ENCODE results near the gene AHRR.
"Not testable (repeated sequence)": the region's sequence is repeated elsewhere in the genome, so short reads cannot be mapped to it uniquely, and the experiment has no call there.

The AHRR gene

DNA sequence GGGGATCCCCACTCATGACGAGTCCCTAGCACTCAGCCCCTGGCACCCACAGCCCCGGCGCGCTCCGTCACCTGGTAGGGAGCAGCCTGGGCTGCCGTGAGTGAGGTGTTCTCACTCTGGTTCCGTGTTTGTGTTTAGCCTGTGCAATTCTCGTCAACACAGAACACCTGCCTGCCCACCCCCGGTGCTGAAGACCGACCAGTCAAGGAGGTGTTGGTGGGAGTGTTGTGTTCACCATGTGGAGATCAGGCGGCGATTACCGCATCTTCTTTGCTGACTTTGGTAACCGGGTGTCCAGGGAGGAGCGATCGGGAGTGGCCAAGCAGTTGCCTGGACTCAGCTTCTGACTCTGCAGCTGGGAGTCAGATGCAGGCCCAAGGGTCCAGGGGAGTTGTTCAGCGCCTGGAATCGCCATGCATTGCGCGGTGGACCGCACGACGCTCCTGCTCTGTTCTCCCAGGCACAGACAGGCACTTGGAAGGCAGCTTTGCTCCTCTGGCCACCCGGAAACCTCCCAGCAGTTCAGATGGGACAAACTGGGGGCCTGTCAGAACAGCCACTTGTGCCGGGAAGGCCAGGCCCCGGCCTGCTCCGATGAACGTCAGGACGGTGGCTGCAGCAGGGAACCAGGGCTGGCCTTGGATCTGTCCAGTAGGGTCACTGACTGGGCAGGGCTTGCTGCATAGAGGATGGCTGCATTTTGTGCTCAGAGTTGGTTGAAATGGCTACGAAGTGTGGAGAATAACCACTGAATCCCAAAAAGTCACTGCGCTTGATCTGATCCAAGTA lies 149.6 kb downstream of the AHRR start:
- H3K4me3 Mint-ChIP-seq: peak overlapping the region; percentile 87 to 90
- H3K27me3 Mint-ChIP-seq: peaks cover 0 to 23% of the 10 kb centered on the region in 2 donors
- peaks cover 32 to 67% of the 10 kb centered on the region in 2 donors for H3K4me1 Mint-ChIP-seq
- no peaks in the 10 kb centered on the region for H3K9me3 Mint-ChIP-seq
- peak overlapping the region; percentile 96 for H3K27ac Mint-ChIP-seq
- ATAC-seq (replicated peaks) (no peak), DNase-seq (no peak)
- H3K36me3 Mint-ChIP-seq: peaks cover 60 to 63% of the 10 kb centered on the region in 2 donors

DNA sequence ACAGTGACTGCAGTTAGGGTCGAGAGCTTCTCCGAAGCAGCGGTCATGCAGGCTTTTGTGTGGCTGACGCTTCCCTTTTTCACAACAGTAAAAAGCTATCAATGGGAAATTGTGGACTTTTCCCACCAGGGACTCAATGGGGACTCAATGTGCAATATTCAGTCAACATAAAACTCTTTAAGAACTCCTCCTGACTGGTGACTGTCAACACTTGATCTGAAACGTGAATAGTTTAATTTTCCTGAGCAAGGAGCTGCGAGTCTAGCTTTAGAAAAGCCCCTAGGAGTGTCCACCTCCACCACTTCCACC lies 150.2 kb downstream of the AHRR start:
- DNase-seq: no peak
- H3K27me3 Mint-ChIP-seq: peaks cover under 1 to 28% of the 10 kb centered on the region in 2 donors
- no peak for ATAC-seq (replicated peaks)
- H3K4me1 Mint-ChIP-seq: peaks cover 32 to 67% of the 10 kb centered on the region in 2 donors
- H3K36me3 Mint-ChIP-seq: peaks cover 63 to 64% of the 10 kb centered on the region in 2 donors
- H3K9me3 Mint-ChIP-seq: no peaks in the 10 kb centered on the region
- peak overlapping the region; percentile 96 for H3K27ac Mint-ChIP-seq
- peak overlapping the region; percentile 87 to 90 for H3K4me3 Mint-ChIP-seq

DNA sequence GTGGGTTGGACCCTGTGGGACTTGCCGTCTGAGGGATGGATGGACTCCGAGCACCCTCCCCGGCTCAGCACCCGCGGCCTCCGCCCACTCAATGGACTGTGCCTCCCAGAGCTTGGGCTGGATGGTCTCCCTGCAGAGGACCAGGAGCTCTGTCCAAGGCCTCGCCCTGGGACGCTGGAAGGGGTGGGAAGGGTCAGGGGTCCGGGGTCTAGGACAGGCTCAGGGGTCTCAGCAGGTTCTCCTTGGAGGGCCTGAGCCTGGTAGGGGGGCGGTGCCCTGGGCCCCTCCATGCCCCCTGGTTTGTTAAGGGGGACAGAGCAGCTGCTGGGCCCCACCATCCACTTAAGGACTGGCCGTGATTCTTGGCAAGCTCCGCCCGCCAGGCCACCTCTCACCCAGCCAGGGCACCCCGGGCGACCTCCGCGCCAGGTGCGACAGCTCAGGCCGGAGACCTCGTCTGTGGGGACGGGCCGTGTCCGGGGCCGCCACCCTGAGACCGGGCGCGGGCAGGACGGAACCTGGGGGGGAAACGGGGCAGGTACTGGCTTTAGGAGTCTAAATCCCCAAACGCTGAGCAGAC lies 150.7 kb downstream of the AHRR start:
- DNase-seq (no peak), ATAC-seq (replicated peaks) (peak; percentile 17 to 22)
- Mint-ChIP-seq H3K4me3 (peak overlapping the region; percentile 87 to 90), H3K27ac (peak overlapping the region; percentile 96), H3K36me3 (peaks cover 64% of the 10 kb centered on the region in 2 donors), H3K9me3 (no peaks in the 10 kb centered on the region), H3K27me3 (peaks cover 5 to 33% of the 10 kb centered on the region in 2 donors), H3K4me1 (peaks cover 34 to 72% of the 10 kb centered on the region in 2 donors)

DNA sequence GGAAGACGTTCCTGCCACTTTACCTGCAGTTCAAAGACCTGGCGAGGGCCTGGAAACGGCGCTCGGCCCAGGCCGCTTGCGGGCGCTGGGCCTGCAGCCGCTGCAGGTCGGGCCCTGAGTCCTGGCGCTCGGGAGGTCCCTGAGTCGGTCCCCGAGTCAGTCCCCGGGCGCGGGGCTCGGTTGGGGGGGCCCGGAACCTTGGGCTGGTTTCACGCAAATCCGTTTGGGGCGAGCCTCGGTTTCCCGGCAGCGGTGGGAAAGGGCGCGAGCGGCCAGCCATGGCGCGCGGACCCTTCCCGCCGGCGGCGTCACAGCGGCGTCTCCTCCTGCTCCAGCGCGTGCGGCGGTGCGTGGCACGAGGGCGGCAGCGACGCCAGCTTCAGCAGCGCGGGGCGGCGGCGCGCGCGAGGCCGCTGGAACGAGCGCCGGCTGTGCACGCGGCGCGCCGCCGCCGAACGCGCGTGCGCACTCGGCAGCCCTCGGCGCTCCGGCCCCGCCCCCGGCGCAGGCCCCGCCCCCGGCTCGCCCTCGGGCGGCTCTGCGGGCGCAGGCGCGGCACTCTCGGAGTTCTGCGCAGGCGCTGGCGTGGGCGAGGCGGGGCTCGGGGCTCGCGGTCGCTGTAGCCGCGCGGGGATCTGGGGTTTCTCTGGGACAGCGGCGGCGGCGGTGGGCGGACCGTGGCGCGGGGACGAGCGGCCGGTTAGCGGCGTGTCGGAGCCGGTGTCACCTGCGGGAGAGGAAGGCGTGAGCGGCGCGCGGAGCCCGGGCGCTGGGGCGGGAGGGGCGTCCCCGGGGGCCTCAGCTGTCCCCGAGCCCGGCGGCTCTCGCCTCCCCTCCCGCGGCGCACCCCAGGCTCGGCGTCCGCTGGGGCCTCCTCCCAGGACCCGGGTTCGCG lies 151.4 kb downstream of the AHRR start:
- ATAC-seq (replicated peaks) (peak; percentile 71 to 79), DNase-seq (peak; percentile 87)
- Mint-ChIP-seq H3K4me3 (peak overlapping the region; percentile 87 to 90), H3K36me3 (peaks cover 71% of the 10 kb centered on the region in 2 donors), H3K27me3 (peaks cover 12 to 40% of the 10 kb centered on the region in 2 donors), H3K9me3 (no peaks in the 10 kb centered on the region), H3K27ac (peak overlapping the region; percentile 96), H3K4me1 (peaks cover 42 to 79% of the 10 kb centered on the region in 2 donors)

DNA sequence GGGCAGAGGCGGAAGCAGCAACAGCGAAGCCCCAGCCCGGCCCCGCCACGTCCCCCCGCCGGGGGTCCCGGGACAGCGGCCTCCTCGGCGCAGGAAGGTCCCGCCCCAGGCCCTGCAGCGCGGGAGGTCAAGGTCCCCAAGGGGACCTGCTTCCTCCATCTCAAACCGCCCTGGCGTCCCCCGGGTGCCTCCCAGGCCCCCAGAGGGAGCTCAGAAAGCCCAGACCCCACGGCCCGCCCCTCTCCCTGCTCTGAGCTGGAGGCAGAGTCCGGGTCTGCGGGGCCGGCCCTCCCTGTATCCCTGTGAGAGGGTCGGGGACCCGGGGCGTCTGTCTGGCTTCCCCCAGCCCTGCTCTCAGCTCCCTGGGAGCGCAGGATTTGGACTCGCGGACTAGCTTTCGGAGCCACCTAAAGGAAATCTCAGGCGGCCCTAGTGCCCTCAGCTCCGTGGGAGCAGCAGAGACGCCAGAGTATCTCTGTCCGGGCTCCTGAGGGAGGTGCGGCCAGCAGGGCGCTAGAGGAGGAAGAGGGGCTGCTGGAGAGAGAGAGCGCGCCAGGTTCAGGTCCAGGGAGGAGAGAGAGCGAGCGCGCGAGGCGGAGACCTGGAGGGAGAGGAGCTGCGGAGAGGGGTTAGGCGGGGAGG lies 152.2 kb downstream of the AHRR start:
- no peaks in the 10 kb centered on the region for H3K9me3 Mint-ChIP-seq
- peaks cover 42 to 79% of the 10 kb centered on the region in 2 donors for H3K4me1 Mint-ChIP-seq
- DNase-seq (peak; percentile 54), ATAC-seq (replicated peaks) (peak; percentile 33 to 37)
- peaks cover 71 to 73% of the 10 kb centered on the region in 2 donors for H3K36me3 Mint-ChIP-seq
- peak overlapping the region; percentile 87 to 90 for H3K4me3 Mint-ChIP-seq
- peaks cover 13 to 48% of the 10 kb centered on the region in 2 donors for H3K27me3 Mint-ChIP-seq
- peak overlapping the region; percentile 89 for H3K27ac Mint-ChIP-seq

DNA sequence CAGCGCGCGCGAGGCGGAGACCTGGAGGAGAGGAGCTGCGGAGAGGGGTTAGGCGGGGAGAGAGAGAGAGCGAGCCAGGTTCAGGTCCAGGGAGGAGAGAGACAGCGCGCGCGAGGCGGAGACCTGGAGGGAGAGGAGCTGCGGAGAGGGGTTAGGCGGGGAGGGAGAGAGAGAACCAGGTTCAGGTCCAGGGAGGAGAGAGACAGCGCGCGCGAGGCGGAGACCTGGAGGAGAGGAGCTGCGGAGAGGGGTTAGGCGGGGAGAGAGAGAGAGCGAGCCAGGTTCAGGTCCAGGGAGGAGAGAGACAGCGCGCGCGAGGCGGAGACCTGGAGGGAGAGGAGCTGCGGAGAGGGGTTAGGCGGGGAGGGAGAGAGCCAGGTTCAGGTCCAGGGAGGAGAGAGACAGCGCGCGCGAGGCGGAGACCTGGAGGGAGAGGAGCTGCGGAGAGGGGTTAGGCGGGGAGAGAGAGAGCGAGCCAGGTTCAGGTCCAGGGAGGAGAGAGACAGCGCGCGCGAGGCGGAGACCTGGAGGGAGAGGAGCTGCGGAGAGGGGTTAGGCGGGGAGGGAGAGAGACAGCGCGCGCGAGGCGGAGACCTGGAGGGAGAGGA lies 152.8 kb downstream of the AHRR start:
- ATAC-seq (replicated peaks); DNase-seq; H3K9me3 Mint-ChIP-seq: not testable (repeated sequence)
- peaks cover 68 to 73% of the 10 kb centered on the region in 2 donors for H3K36me3 Mint-ChIP-seq
- peak overlapping the region; percentile 88 for H3K27ac Mint-ChIP-seq
- H3K27me3 Mint-ChIP-seq: peaks cover 15 to 55% of the 10 kb centered on the region in 2 donors
- H3K4me1 Mint-ChIP-seq: peaks cover 40 to 75% of the 10 kb centered on the region in 2 donors
- peak overlapping the region; percentile 87 to 90 for H3K4me3 Mint-ChIP-seq

DNA sequence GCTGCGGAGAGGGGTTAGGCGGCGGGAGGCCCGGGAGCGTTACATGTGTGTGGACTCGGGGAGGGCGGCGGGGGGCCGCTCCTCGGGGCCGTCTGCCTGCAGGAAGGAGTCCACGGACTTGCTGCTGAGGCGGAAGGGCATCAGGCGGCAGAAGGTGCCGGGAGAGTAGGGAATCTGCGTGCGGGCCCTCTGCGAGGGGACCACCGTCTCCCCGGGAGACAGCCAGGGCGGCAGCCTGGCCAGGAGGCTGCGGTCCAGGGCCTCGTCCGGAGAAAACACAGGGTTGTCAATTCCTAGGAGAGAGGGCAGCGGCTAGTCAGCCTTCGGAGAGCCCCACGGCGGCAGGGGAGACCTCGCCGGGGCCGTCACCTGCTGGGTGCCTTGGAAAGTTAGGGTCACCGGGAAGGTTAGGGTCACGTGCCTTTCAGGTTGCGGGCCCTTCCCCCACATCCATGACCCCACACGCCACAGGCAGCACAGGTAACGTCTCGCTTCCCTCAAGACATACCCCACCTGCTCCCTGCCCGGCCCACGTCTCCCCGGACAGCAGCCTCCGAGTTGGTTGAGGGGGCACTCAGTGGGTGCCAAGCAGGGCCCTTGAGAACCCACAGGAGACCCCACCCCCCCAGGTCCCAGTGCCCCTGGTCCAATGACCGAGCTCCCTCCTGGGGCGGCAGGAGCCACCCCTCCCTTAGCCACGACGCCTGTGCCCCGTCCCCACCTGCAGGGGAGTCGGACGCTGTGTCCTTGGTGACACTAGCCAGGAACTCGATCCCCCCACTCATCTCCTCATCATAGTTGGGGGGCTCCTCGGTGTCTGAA lies 153.5 kb downstream of the AHRR start:
- H3K36me3 Mint-ChIP-seq: peaks cover 67 to 73% of the 10 kb centered on the region in 2 donors

DNA sequence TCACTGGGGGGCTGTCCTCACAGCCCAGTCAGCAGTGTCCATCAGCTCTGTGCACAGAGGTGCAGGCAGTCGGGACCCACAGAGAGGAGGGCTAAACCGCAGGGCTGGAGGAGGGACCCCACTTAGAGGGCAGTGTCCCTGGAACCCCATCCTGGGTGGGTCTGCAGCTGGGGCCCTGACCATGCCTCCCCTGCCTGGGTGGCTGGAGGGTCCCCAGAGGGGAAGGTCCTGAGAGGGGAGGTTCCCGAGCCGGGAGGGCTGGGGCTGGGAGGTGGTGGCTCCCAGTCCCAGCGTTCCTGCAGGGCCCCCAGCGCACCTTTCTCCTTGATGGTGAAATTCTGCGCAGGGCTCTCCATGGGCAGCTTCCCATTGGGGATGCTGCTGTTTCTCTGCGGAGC lies 154.2 kb downstream of the AHRR start:
- DNase-seq (no peak), ATAC-seq (replicated peaks) (no peak)
- Mint-ChIP-seq H3K27ac (peak overlapping the region; percentile 89), H3K9me3 (no peaks in the 10 kb centered on the region), H3K27me3 (peaks cover 20 to 62% of the 10 kb centered on the region in 2 donors), H3K36me3 (peaks cover 67 to 73% of the 10 kb centered on the region in 2 donors), H3K4me1 (peaks cover 39 to 69% of the 10 kb centered on the region in 2 donors), H3K4me3 (peak overlapping the region; percentile 87 to 90)

More for the DNA sequence above, 153.5 kb downstream of the AHRR start:
- no peak for DNase-seq
- H3K27ac Mint-ChIP-seq: peak overlapping the region; percentile 89
- ATAC-seq (replicated peaks): no peak
- peaks cover 18 to 58% of the 10 kb centered on the region in 2 donors for H3K27me3 Mint-ChIP-seq
- H3K4me1 Mint-ChIP-seq: peaks cover 40 to 73% of the 10 kb centered on the region in 2 donors
- peak overlapping the region; percentile 87 to 90 for H3K4me3 Mint-ChIP-seq
- no peaks in the 10 kb centered on the region for H3K9me3 Mint-ChIP-seq

DNA sequence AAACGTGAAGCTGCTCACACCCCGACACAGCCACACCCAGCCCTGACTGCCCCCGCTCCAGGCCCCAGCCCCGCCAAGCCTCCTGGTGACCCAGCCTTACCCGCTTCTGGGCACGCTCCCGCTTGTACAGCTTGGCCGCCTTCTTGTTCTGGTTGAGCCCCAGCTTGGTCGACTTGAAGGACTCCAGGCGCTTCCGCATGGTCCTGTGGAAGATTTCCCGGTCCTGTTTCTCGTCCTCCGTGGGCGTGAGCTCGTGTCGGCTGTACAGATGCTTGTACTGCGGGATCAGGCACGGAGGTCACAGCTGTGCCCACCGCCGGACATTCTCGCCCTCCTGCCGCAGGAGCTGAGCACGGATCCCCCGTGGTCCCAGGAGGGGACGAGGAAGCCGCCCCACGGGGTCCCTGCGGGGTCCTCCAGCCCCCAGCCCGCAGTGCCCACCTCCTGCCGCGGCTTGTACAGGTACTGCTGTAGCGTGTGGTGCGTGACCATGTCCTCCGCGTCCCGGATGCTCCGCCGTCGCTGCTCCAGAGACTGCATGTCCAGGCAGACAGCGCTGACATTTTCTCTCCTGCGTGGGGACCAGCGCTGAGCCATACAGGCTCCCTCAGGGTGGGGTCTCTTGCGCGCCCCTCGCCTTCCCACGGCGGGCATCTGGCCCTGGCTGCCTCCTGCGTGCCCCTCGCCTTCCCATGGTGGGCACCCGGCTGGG lies 154.7 kb downstream of the AHRR start:
- no peak for ATAC-seq (replicated peaks)
- H3K27me3 Mint-ChIP-seq: peaks cover 25 to 65% of the 10 kb centered on the region in 2 donors
- H3K9me3 Mint-ChIP-seq: no peaks in the 10 kb centered on the region
- no peak for DNase-seq
- H3K4me3 Mint-ChIP-seq: peak overlapping the region; percentile 70 to 87
- peaks cover 35 to 66% of the 10 kb centered on the region in 2 donors for H3K4me1 Mint-ChIP-seq
- peak overlapping the region; percentile 93 for H3K27ac Mint-ChIP-seq
- H3K36me3 Mint-ChIP-seq: peaks cover 64 to 69% of the 10 kb centered on the region in 2 donors

DNA sequence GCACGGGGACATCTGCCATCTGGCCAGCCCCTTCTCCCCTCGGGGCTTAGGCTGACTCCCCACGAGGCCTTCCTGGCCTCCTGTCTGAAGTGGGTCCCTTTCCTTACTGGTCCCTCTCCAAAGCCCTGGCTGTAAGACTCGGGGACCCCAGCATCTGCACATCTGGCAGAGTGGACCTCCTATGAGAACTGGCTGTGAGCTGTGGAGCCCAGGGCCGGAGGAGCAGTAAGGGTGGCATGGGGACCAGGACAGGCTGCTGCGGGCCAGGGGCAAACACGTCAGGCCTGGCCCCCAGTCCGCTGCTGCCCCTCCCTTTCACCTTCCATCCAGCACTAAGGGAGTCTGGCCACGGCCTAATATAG lies 155.3 kb downstream of the AHRR start:
- peaks cover 61 to 65% of the 10 kb centered on the region in 2 donors for H3K36me3 Mint-ChIP-seq
- H3K4me1 Mint-ChIP-seq: peaks cover 30 to 64% of the 10 kb centered on the region in 2 donors
- peak overlapping the region; percentile 93 for H3K27ac Mint-ChIP-seq
- ATAC-seq (replicated peaks) (no peak), DNase-seq (no peak)
- peak overlapping the region; percentile 70 to 87 for H3K4me3 Mint-ChIP-seq
- no peaks in the 10 kb centered on the region for H3K9me3 Mint-ChIP-seq
- peaks cover 28 to 69% of the 10 kb centered on the region in 2 donors for H3K27me3 Mint-ChIP-seq

DNA sequence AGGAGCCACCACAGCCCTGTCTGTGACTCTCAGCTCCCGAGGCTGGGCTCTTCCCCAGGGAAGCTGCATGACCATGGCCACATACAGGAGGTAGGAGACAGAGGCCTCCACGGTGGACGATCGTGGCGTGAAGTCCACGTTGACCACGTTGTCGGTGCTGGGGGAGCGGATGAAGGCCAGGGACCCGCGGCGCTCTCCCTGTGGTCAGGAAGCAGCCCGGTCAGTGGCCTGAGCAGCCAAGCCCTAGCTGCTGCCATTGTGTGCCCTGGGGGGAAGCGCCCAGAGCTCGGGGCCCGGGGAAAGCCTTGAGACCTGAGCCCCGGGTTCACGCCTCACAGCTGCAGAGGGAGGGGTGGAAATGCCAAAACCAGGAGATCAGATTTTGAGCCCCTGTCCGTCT lies 155.7 kb downstream of the AHRR start:
- Mint-ChIP-seq H3K27me3 (peaks cover 28 to 73% of the 10 kb centered on the region in 2 donors), H3K27ac (peak overlapping the region; percentile 93), H3K4me3 (peak overlapping the region; percentile 70 to 87), H3K9me3 (no peaks in the 10 kb centered on the region), H3K4me1 (peaks cover 26 to 61% of the 10 kb centered on the region in 2 donors), H3K36me3 (peaks cover 57 to 61% of the 10 kb centered on the region in 2 donors)
- no peak for ATAC-seq (replicated peaks)
- DNase-seq: no peak

DNA sequence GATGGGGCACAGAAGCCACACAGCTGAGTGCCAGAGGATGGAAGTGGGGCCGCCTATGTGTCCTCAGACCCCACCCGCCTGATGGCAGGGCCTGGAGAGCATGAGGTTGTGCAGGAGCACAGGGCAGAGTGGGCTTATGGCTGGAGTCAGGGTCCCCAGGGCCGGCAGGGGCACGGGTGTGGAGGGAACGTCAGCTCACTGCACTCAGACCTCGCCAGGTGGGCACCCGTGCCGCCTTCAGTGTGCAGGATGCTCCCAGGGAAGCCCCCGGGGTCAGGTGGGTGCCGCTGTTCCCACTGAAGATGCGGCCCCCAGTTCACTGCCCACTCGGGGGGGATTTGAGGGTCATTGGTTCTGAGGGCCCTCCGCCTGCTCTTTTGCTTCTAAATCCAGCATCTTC lies 156.4 kb downstream of the AHRR start:
- peaks cover 57 to 61% of the 10 kb centered on the region in 2 donors for H3K36me3 Mint-ChIP-seq
- peak overlapping the region; percentile 60 to 70 for H3K4me3 Mint-ChIP-seq
- ATAC-seq (replicated peaks): no peak
- no peaks in the 10 kb centered on the region for H3K9me3 Mint-ChIP-seq
- H3K27ac Mint-ChIP-seq: peak overlapping the region; percentile 93
- no peak for DNase-seq
- H3K4me1 Mint-ChIP-seq: peaks cover 26 to 61% of the 10 kb centered on the region in 2 donors
- H3K27me3 Mint-ChIP-seq: peaks cover 28 to 79% of the 10 kb centered on the region in 2 donors

Data from stimulated activated naive B cell treated with anti-CD40 and anti-IgM and Interleukin-4, amounts not matched to agents 10 μg/mL and 1 μg/mL and 100 μg/mL, for 72 hours (primary cell).